Measurements from ENCODE around the gene EVA1C. TPM values are rescaled to one million over a fixed set of nuclear protein-coding genes. Genes with fewer than 3 reads are reported as not detected.

EVA1C gene
- total RNA-seq, 1 experiment from 2014 or later: 0.98 TPM

GRCh38 chr21:32521736-32522355 is 109.3 kb downstream of the EVA1C start:
- DNase-seq: no peak
- Histone ChIP-seq H2BK5ac (ENCODE audit: insufficient read length, low read length) (no peak overlapping the region), H4K91ac (ENCODE audit: insufficient read length, low read depth, low read length) (no peak overlapping the region), H3K9ac (ENCODE audit: extremely low read depth, insufficient read length, low read length) (no peak overlapping the region), H3K79me1 (ENCODE audit: insufficient read depth, low read depth, low read length, poor library complexity, severe bottlenecking) (no peaks in the 10 kb centered on the region), H4K5ac (ENCODE audit: insufficient read length, low read depth, low read length) (no peak overlapping the region), H3K9me3 (ENCODE audit: control insufficient read depth, low read depth, low read length) (no peaks in the 10 kb centered on the region), H2BK20ac (ENCODE audit: low read depth, low read length, poor library complexity, severe bottlenecking) (no peak overlapping the region), H2BK12ac (ENCODE audit: insufficient read length, low read depth, low read length) (no peak overlapping the region), H3K56ac (ENCODE audit: insufficient read length, low read depth, low read length) (no peak overlapping the region), H2AFZ (ENCODE audit: low read length) (no peak overlapping the region), H3K4ac (ENCODE audit: low read depth, low read length) (no peak overlapping the region), H2BK15ac (ENCODE audit: low read depth, low read length) (no peak overlapping the region), H2BK120ac (ENCODE audit: low read depth, low read length, poor library complexity, severe bottlenecking) (no peak overlapping the region), H3K23me2 (ENCODE audit: insufficient read length, low read depth, low read length, poor library complexity, severe bottlenecking) (no peaks in the 10 kb centered on the region), H3K18ac (ENCODE audit: insufficient read length, low read depth, low read length) (peak overlapping the region; percentile 42), H3K23ac (ENCODE audit: insufficient read length, low read depth, low read length) (no peak overlapping the region), H3K27me3 (ENCODE audit: insufficient read depth, low read length) (no peaks in the 10 kb centered on the region), H3K4me1 (ENCODE audit: insufficient read depth, low read length) (no peaks in the 10 kb centered on the region), H3T11ph (ENCODE audit: low read length) (no peak overlapping the region), H3K27ac (ENCODE audit: insufficient read length, low read depth, low read length) (no peak overlapping the region), H3K4me2 (ENCODE audit: insufficient read depth, insufficient read length, low read length) (no peak overlapping the region), H4K8ac (replicated peaks; ENCODE audit: insufficient read length, low read depth, low read length) (no peak overlapping the region), H2AK5ac (ENCODE audit: insufficient read length, low read length) (no peak overlapping the region), H3K79me2 (ENCODE audit: insufficient read depth, low read length) (no peaks in the 10 kb centered on the region), H4K20me1 (ENCODE audit: control insufficient read depth, insufficient read depth, insufficient read length) (no peaks in the 10 kb centered on the region), H3K14ac (ENCODE audit: insufficient read depth, low read length) (0 out of 2 replicates have a peak overlapping the region, but pooled peaks have one; percentile 49)
- no CpG with 5 or more reads among the region's 8 CpGs for WGBS (ENCODE audit: extremely low coverage, insufficient read length, low lambda C conversion rate)
- TF ChIP-seq, protein P1, sequence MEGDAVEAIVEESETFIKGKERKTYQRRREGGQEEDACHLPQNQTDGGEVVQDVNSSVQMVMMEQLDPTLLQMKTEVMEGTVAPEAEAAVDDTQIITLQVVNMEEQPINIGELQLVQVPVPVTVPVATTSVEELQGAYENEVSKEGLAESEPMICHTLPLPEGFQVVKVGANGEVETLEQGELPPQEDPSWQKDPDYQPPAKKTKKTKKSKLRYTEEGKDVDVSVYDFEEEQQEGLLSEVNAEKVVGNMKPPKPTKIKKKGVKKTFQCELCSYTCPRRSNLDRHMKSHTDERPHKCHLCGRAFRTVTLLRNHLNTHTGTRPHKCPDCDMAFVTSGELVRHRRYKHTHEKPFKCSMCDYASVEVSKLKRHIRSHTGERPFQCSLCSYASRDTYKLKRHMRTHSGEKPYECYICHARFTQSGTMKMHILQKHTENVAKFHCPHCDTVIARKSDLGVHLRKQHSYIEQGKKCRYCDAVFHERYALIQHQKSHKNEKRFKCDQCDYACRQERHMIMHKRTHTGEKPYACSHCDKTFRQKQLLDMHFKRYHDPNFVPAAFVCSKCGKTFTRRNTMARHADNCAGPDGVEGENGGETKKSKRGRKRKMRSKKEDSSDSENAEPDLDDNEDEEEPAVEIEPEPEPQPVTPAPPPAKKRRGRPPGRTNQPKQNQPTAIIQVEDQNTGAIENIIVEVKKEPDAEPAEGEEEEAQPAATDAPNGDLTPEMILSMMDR (conservative IDR thresholded peaks at IDR 0.05): no peak
- Mint-ChIP-seq H3K9me3 (peaks cover 10% of the 10 kb centered on the region in 2 experiments; a peak in 4 of 5 replicates), H3K27ac (peak overlapping the region in 2 of 3 experiments; percentile 41 to 65; a peak in 2 of 7 replicates), H3K27me3 (ENCODE audit: low read depth) (no peaks in the 10 kb centered on the region), H3K4me1 (peaks cover 28 to 38% of the 10 kb centered on the region in 2 experiments), H3K36me3 (ENCODE audit: insufficient read depth in 1 of 3, low read depth in 3 of 3) (peaks cover 0 to 9% (median 5%) of the 10 kb centered on the region in 3 experiments; a peak in 5 of 7 replicates), H3K4me3 (no peak overlapping the region)
